GM12801 (cell line): ENCODE measurements around the gene RPS6KA2.

Source experiments
- CTCF ChIP-seq: IDR thresholded peaks from one replicate; pipeline ENCODE4 v1.5.1; 2011; ENCODE audit warnings: control low read depth; ENCODE audit not compliant: insufficient read length; ENCODE audit errors: extremely low read depth

Gene RPS6KA2

GRCh38 chr6:166495487-166496314 lies 131.3 kb downstream of the RPS6KA2 start:
- no peak for TF ChIP-seq CTCF

- no peak for TF ChIP-seq CTCF
Measured at GRCh38 chr6:166494757-166495486, 132.1 kb downstream of the RPS6KA2 start.

GRCh38 chr6:166494101-166494441 lies 133.0 kb downstream of the RPS6KA2 start:
- TF ChIP-seq CTCF, result no peak

GRCh38 chr6:166493427-166494100 lies 133.5 kb downstream of the RPS6KA2 start:
- no peak for TF ChIP-seq CTCF

GRCh38 chr6:166492092-166492741 lies 134.8 kb downstream of the RPS6KA2 start:
- TF ChIP-seq CTCF, result no peak

- TF ChIP-seq CTCF, result no peak
Measured at GRCh38 chr6:166490671-166491500, 136.2 kb downstream of the RPS6KA2 start.
